Measurements from ENCODE around the gene MRPL58. TPM values are rescaled to one million over a fixed set of nuclear protein-coding genes. Genes with fewer than 3 reads are reported as not detected.

MRPL58 gene
- total and polyA plus RNA-seq, 2 of the 8 experiments (the other 6 are each of a cell fraction or from before 2014, with no cell fraction given) = 43.6 to 49.1 TPM

DNA sequence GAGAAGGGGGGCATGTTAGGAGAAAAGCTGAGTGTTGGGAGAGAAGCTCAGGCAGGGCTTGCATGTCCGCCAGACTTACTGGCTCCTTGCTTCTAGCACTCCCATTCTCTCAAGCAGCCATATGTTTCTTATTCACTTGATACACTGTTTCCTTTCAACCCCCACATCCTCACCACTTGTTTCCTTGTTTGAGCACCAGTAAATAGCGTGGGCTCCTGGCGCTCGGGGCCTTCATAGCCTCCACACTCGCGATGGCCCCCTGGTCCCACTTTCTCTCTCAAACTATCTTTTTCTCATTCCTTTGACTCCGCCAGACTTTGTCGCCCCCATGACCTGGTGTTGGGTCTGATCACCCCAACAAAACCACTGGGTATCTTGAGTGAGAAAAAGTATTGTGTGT lies 17.7 kb downstream of the MRPL58 start (continued):
- TF ChIP-seq CHD7 (IDR thresholded peaks at IDR 0.05; ENCODE audit: insufficient replicate concordance, low read length) = no peak
- TF ChIP-seq TCF12 (IDR thresholded peaks at IDR 0.05; ENCODE audit: low read depth, low read length) = no peak
- no peak for TF ChIP-seq KDM1A (IDR thresholded peaks at IDR 0.05; ENCODE audit: borderline replicate concordance, low read length)
- TF ChIP-seq EGR1 (IDR thresholded peaks at IDR 0.05; ENCODE audit: borderline replicate concordance, low read depth, low read length) = no peak
- no peak for TF ChIP-seq SIRT6 (IDR thresholded peaks at IDR 0.05; ENCODE audit: low read length)
- TF ChIP-seq TEAD4 (IDR thresholded peaks at IDR 0.05; ENCODE audit: low read depth, low read length) = no peak
- no peak for TF ChIP-seq BRCA1 (IDR thresholded peaks at IDR 0.05; ENCODE audit: low read depth, low read length)
